CD4-positive, alpha-beta T cell treated with Interleukin-4 for 4 hours (primary cell): ENCODE measurements around the gene DYNC1I1.

Experiments
- DNase-seq: peaks from one replicate; pipeline ENCODE4 v3.0.0-alpha.2; 2020

The DYNC1I1 gene

DNA sequence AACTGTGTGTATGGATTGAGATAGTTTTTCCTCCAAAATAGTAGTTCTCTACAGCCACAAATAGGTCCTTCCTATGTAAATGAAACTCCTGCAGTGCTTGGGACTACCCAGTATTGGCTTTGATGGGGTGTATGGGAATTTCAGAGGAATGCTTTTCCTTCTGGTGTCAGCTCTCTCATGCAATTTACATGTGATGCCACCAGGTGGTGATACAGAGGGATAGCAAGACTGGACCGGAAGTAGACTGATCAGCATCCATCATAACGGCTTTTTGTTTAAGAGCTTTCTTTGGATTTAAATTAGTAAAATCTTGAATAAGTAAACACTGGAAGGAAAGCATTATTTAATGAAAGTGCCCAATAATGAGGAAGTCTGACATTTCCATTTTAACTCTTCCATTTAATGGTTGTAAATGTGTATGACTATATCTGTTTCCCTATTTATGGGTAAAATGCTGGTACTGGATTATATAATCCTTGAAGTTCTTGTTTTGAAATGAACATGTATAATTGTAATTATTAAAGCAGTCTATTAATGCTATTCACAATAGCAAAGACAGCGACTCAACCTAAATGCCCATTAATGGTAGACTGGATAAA, 22.7 kb downstream of the DYNC1I1 start:
- no peak for DNase-seq

DNA sequence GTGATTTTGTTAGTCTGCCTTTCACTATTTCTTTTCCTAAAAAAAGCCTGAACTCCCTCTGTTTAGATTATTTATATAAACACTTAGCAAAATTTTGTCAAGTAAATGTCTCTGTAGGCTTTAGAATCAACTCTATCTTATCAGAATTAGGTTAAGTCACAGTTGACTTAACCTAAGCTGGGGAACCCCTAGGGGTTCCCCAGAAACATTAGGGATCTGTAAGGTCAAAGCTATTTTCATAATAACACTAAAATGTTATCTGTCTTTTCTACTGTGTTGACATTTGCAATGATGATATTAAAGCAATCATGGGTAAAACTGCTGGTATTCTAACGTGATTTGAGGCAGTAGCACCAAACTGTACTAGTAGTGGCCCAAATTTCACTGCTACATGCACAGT, 24.3 kb downstream of the DYNC1I1 start:
- DNase-seq = no peak

DNA sequence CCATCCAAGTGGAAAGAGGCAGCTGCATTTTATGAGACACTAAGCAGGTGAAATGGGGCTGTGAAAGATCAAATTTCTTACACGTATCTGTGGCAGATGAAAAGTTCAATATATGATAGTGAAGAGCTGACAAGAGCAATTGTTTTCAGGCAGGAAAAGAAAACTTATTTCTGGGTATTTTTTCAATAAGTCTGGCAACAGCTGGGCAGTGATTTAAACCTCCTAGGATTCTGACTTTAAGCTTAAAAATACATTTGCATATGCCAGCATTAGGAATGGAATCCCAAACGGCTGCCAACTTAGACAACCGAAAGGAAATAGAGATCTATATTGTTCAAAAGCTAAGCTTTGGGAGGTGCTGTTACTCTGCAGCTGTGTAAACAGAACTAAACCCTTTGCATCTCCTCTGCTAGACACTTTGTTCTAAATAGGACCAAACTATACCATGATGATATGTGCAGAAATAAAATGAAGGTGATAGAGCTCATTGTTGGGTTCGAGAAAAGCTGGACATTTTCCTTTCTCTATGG, 26.1 kb downstream of the DYNC1I1 start:
- DNase-seq = no peak

DNA sequence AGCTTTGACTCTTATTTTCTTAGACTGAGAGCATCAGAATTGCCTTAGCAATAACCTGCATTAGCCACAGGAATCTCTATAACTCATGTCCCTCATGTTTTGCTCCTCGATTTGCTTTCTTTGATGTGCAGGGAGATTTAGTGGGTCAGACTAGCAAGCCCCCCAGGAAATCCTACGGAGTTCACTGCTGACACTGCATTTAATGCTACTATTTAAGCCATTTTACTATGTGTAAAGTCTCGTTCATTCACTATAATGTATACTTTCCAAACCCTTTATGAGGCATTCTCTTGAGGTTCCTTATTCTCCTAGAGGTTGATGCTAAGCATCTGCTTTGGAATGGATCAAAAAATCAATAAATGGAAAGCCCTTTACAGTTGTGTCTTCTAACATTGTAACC, 28.4 kb downstream of the DYNC1I1 start:
- no peak for DNase-seq

DNA sequence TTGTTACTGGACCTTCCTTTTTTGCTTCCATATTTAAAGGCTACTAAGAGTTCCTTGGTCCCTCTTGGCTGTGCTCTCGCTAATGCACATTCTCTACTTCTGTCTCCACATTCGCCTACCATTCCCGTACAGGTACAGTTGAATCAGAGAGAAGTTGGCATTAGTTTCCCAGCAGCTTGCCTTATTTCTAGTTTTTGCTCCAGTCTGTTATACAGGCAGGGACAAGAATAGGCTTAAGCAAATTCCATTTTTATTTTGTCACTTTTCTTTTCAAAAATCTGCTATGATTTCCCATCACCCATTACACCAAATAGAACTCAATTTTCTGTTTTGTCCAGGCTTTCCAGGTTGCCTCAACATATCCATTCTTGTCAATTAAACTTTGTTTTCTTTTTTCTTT, 29.9 kb downstream of the DYNC1I1 start:
- DNase-seq = no peak

DNA sequence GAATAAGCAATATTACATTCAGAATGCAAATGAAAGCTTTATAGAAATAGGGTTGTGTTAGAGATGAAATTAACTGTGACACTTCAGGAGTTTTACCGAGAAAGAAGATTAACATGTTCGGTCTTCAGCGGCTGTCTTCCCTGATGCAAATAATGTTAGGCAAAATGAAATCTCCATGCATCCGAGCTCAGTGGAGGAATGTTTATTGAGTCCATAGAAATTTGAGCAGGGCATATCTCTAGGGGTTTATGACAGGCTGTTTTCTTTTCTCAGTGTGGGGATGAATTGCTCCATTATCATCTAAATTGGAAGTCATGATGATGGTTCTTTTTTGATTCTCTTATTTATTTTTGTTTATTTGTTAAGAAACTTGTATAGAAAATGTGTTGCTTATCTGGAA, 31.7 kb downstream of the DYNC1I1 start:
- DNase-seq = no peak

DNA sequence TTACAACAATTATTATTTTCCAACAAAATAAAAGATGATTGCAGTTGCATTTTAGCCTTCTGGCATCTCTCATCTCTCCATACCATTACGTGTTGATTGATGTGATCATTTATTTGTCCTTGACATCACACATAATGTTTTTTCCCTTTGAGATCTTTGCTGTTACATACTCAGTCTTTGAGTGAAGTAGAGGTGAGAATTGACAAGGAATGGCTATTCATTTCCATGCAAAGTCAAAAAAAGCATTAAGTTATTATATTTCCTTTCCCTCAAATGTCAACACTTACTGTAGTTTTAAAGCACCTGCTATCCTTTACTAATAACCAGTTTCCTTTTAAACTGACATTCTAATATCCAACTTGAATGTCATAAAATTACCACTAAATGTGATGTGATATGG, 33.6 kb downstream of the DYNC1I1 start:
- DNase-seq = no peak

DNA sequence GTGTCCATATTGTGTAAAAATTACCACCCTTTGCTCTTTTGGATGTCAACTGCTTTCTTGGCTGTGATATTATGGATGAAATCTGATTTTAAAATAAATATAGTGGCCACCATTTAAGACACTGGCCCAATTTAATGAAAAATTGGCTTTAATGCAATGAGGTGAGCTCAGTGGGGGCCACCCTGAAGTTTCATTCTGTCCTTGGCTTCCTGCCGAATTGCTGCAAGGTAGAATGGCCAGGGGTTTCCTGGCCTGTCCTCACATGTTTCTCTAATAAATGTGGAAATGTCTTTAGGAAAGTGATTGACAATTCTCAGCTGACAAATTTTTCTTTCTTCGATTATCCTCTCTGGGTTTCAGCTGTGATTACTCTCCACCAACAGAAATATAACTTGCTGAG, 36.0 kb downstream of the DYNC1I1 start:
- no peak for DNase-seq

DNA sequence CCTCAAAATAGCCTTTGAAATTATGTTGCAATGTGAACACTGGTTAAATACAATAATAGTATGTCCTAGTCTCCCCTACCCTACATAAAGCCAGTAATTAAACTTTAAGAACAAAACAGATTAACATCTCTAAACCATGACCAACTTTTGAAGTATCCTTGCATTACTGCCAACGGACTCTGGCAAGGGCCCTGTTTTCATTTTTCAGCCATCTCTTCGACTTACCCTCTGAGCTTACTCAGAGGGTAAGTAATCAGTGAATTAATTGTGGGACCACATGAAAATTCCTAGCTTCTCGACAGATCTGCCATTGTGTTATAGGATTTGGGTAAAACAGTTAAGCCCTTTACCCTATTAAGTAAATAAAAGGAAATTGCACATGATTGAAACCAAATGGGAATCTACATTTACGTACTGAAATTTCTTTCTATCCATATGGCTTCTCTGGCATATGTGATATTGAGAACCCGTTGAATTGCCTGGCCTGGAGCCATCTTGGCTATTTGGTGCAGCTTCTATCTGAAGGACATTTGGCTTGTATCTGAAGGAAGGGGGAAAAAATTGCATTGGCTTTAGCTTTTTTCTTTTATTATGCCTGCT, 39.6 kb downstream of the DYNC1I1 start:
- no peak for DNase-seq

DNA sequence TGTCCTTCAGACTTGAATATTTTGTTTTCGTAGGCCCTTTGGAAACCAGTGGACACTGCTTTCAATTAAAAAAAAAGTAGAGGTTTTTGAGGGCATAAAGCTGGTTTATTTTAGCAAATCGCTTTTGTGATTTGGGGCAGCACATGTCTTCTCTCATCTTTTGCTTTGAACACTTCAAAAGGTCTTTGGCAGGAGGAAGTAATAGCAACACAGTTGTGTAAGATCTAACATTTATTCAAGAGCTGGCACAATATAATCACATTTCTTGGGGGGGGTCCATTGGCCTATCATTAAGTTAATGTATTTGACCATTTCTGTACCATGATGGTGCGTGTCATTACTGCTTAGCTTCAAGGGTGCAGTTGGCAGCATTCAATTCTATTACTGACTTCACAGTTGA, 42.4 kb downstream of the DYNC1I1 start:
- no peak for DNase-seq

DNA sequence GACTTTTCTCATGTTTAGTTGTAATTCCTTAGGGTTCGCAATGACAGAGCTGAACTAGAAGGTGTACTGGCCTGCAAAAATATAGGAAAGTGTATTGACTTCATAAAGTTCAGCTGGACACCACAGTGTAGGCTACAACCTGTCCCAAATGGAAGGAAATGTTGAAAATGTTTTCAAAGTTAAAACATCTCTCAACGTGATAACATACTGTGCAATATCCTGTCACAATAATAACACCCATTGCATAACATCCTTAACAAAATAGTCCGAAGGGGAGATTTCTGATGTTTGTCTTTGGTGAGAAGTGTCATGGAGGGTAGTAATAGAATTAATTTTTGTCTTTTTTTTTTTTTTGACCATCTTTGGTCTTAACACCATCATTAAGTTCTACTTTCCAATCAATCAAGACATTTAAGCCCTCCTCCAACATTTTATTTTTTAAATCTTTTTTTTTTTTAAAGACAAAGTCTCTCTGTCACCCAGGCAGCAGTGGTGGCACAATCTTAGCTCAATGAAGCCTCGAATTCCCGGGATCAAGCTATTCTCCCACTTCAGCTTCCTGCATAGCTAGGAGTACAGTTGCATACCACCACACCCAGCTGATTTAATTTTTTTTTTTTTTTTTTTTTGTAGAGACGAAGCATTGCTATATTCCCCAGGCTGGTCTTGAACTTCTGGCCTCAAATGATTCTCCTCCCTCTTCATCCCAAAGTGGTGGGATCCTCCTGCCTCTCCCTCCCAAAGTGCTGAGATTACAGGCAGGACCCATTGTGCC, 45.7 kb downstream of the DYNC1I1 start:
- DNase-seq = no peak

DNA sequence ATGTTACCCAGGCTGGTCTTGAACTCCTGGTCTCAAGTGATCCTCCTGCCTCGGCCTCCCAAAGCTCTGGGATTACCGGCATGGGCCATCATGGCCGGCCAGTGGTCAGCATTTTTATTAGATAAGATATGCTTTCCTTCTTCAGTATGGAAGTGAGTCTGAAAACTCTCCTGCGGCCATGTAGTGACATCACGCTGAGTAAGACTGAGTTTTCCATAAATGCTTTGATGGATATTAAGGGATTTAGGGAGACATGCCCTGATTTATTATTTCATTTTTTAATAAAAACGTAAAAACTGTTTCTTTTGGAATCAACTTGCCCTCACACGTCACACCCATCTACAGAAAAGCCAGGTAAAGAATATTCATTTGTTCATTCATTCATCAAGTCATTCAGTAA, 48.4 kb downstream of the DYNC1I1 start:
- no peak for DNase-seq

DNA sequence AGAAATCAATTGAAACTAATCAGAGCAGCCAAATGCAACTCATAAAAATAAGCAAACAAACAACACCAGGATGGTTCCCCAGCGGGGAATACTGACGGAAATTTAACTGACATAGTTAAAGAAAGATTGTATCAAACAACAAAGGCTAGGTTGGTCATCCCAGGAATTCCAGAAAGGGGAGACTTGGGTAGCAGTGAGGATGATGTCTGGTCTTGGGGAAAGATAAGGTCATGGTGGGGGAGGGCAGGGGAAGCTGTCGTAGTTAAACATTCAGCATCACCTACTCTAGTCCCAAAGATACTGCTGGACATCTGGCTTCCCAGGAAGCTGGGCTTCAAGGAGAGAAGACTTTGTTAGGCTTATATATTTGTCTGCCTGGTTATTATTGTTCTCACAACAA, 50.4 kb downstream of the DYNC1I1 start:
- no peak for DNase-seq

DNA sequence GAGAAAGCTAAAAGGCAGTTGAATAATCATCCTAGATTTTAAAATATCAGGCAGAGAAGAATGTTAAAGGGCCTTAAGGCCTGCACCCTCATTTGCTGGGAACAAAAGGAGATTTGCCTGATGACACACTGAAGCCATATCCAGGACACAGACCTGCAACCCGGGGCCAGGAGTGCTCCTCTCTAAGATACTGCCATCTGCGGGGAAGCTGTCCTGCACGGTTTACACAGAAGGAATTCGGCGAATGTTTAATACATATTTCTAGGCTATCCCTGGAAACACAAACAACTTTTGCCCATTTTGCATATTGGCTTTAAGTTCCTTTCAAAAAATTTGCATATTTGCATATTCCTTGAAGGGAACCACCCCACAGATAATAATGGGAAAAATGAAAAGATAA, 52.3 kb downstream of the DYNC1I1 start:
- DNase-seq = no peak

DNA sequence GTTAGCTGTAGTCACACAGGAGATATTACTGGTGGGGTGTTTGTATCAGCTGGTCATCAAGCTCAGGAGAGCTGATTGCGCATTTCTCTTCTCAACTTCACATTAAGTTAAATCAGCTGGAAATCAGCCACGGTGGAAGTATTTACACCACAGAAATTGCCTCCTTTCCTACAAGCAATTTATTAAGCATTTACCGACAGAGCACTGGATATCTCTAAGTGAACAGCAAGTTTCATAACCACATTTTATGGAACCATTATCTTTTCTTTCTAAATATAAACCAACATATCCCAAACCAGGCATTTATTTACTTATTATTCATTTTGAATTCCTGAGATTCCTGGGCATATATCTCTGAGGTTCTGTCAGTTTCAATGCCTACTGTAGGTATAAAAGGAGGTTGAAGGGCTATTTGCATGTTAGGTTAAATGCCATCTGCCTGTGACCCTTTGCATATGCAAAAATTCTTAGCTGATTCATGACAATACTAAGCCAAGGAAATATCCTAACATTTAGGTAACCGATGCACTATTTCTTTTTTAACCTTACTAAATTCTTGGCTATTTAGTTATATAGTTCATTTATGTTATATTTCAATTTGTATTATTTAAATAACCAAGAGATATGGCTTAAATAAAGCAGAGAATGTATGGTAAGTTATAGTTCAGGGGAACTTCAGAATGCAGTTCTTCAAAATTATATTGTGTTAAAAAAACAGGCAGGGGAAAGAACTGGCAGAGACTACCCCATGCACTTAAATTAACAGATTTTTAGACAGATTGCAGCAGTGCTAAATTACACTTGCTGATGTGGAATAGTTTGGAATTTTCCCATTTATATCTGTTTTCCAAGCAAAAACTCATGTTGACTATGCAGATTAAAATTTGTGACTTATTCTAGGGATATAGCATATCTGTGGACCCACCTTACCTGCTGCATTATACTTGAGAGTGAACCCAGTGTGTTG, 56.8 kb downstream of the DYNC1I1 start:
- no peak for DNase-seq

DNA sequence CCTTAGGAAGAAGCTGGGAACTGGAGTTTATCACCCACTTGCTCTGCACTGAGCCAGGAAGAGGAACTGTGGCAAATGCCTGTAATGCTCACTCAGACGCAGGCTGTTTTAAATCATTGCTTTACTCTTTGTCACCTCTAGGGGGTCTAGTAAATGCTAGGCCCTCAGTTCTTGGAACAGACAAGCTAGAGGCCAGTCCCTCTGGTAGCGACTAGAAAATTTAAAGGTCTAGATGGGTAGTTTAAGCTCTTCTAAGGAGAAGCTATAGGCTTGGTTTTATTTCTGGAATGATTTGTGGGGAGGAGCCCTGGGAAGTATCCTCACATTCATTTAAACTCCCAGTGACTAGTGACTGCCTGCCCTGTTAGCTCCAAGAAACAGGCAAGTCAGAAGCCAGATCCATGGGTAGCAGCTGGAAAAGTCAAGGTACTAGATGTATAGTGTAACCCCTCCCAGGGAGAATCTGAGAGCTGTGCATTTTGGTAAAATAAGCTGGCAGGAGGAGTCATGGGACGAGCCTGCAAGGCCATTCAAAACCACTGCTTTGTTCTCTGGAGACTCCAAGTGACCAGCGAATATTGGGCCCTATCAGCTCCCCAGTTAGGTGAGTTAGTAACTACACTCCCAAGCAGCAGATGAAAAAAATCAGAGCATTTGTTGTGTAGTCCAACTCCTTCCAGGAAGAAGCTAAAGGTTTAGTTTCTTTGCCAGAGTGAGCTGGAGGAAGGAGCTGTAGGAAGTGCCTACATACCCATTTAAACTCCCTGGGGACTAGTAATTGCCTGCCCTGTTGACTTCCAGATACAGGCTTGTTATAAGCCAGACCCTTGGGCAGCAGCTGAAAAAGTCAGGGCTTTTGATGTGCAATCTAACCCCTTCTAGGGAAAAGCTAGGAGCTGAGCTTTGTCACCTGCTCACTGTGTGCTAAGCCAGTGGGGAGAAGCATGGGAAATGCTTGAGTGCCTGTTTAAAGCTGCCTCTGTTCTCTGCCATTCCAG, 68.9 kb downstream of the DYNC1I1 start:
- no peak for DNase-seq

DNA sequence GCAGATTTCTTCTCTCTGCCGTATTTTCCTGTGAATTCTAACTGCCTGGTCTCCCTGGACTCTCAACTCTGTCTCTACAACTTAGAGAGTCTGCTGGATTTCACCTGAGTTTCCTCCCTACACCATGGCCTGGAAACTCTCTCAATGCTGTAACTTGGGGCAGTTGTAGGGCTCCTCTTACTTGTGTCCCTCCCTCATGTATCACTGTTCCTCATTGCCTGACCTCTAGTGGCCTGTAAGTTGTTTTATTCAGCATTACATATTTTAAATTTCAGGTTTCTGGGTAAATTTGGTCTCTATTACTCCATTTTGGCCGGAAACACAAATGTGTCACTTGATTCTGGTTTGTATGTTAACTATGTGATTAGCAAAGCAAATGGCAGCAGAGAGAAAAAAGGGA, 70.9 kb downstream of the DYNC1I1 start:
- DNase-seq = no peak

DNA sequence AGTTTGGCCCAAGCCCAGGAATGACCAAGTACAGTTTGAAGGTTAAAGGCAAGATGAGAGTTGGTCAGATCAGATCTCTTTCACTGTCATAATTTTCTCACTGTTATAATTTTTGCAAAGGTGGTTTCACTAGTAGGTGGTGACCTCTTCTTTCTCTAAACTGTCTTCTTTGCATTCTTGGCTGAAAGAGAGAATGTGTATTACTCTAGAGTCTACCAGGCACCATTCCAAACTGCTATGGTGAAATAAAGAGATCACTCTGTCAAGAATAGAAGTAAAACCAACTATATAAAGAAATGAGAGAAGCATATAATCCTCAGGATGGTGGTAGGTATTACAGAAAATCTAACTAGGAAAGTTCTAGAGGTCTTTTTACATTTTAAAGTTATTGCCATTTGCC, 72.7 kb downstream of the DYNC1I1 start:
- DNase-seq = no peak

DNA sequence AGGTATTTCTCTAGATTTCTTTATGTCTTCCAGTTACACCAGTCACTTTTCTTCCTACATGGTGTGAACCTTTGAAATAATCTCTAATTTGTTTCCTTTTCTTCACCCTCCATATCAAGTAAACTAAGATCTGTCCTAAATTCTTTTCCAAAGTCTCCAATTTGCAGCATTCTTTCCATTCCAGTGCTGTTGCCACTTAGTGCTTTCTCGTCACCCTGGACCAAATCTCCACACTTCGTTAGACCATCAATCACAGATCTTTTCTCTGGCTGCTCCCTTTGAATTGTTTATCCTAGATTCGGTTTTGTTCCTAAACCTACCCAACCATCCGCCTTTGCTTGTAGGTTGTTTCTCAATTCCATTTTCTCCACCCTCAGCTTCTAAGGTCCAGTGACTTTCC, 74.7 kb downstream of the DYNC1I1 start:
- DNase-seq = no peak

DNA sequence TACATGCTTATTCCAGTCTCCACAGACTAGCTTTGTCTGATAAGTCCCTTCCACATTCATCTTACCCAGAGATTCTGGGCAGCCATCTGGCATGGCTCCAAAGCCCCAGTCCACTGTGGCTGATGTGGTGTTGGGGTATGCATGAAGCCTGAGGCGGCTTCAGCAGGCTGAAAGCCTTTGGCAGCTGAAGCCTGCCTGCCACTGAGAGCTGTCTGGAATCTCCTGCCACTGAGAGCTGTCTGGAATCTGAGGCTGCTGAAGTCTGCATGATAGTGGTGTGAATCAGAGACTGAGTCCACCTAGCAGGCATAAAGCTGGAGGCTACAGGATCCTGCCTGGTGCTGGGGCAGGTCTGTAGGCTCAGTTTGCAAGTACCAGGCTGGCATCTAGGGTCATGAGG, 87.1 kb downstream of the DYNC1I1 start:
- no peak for DNase-seq

DNA sequence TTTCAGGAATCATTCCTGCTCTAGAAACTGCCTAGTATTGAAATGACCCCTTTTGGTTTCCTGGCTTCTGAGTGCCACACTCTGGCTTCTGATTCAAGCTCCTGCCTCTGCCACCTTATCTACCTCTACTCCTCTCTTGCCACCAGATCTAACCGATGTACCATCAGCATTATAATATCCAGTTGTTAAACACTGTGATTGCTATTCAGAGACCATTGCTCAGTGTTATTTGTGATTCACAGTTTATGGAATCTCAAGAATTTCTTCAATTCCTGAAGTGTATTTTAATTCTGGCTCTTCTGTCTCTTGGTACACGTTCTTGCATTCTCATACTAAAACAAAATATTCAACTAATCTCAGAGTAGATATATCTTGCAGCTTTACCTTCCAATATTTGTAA, 88.7 kb downstream of the DYNC1I1 start:
- no peak for DNase-seq

DNA sequence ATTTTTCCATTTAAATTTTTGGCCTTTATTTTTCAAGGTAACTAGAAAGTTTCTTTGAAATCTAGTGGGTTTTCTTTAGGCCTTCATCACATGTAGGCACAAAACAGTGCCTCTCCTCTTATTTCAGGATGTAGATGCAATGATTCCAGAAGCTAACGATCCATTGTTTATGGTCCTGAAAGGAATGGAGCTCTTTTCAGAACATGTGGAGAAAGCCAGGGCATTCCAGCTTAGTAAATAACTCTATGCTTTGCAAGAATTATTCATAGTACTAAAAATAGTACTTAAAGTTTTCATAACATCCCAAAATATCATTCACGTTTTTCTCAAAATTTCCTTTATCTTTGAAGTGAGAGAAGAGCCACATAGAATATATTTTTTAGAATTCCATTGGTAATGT, 91.3 kb downstream of the DYNC1I1 start:
- DNase-seq = no peak
